NOMO-1 (cell line): ENCODE results near the gene FGD4.
"Not testable (repeated sequence)": the region's sequence is repeated elsewhere in the genome, so short reads cannot be mapped to it uniquely, and the experiment has no call there.

Source experiments
- DNase-seq, 2 experiments: peaks; one replicate each; lab custom pipeline; 2025; ENCODE audit not compliant: unreplicated experiment in 2 of 2; lab: John Stamatoyannopoulos, UW

FGD4 gene

GRCh38 chr12:32515137-32515873, 115.9 kb downstream of the FGD4 start:
- peak in 1 of 2 experiments; percentile 19 for DNase-seq

GRCh38 chr12:32516230-32516629, 116.9 kb downstream of the FGD4 start:
- peak; percentile 46 to 73 for DNase-seq

GRCh38 chr12:32517966-32518365, 118.6 kb downstream of the FGD4 start:
- no peak for DNase-seq

GRCh38 chr12:32519047-32519446, 119.7 kb downstream of the FGD4 start:
- no peak for DNase-seq

GRCh38 chr12:32522331-32523221, 123.2 kb downstream of the FGD4 start:
- DNase-seq, result peak; percentile 43 to 66

GRCh38 chr12:32525802-32526201, 126.4 kb downstream of the FGD4 start:
- DNase-seq, result not testable (repeated sequence)

GRCh38 chr12:32526343-32526742, 127.0 kb downstream of the FGD4 start:
- not testable (repeated sequence) for DNase-seq

GRCh38 chr12:32532422-32532821, 133.1 kb downstream of the FGD4 start:
- DNase-seq, result no peak

- DNase-seq, result no peak
These were observed 133.6 kb downstream of the FGD4 start for GRCh38 chr12:32532951-32533350.

GRCh38 chr12:32533506-32533905, 134.1 kb downstream of the FGD4 start:
- not testable (repeated sequence) for DNase-seq

GRCh38 chr12:32533971-32534590, 134.7 kb downstream of the FGD4 start:
- peak; percentile 41 to 72 for DNase-seq

GRCh38 chr12:32534698-32535097, 135.3 kb downstream of the FGD4 start:
- no peak for DNase-seq

- DNase-seq, result peak; percentile 58 to 74
These were observed 136.1 kb downstream of the FGD4 start for GRCh38 chr12:32535288-32535999.

- DNase-seq, result no peak
These were observed 136.6 kb downstream of the FGD4 start for GRCh38 chr12:32536000-32536345.

GRCh38 chr12:32541754-32542374, 142.5 kb downstream of the FGD4 start:
- DNase-seq, result peak in 1 of 2 experiments; percentile 35

- DNase-seq, result no peak
These were observed 143.3 kb downstream of the FGD4 start for GRCh38 chr12:32542428-32543229.

- no peak for DNase-seq
These were observed 145.5 kb downstream of the FGD4 start for GRCh38 chr12:32544893-32545292.

GRCh38 chr12:32545413-32545980, 146.1 kb downstream of the FGD4 start:
- no peak for DNase-seq

GRCh38 chr12:32546272-32546671, 146.9 kb downstream of the FGD4 start:
- DNase-seq, result no peak
